ENCODE measurements around the gene FSIP2. TPM values are rescaled to one million over a fixed set of nuclear protein-coding genes. Genes with fewer than 3 reads are reported as not detected.

The FSIP2 gene, protein sequence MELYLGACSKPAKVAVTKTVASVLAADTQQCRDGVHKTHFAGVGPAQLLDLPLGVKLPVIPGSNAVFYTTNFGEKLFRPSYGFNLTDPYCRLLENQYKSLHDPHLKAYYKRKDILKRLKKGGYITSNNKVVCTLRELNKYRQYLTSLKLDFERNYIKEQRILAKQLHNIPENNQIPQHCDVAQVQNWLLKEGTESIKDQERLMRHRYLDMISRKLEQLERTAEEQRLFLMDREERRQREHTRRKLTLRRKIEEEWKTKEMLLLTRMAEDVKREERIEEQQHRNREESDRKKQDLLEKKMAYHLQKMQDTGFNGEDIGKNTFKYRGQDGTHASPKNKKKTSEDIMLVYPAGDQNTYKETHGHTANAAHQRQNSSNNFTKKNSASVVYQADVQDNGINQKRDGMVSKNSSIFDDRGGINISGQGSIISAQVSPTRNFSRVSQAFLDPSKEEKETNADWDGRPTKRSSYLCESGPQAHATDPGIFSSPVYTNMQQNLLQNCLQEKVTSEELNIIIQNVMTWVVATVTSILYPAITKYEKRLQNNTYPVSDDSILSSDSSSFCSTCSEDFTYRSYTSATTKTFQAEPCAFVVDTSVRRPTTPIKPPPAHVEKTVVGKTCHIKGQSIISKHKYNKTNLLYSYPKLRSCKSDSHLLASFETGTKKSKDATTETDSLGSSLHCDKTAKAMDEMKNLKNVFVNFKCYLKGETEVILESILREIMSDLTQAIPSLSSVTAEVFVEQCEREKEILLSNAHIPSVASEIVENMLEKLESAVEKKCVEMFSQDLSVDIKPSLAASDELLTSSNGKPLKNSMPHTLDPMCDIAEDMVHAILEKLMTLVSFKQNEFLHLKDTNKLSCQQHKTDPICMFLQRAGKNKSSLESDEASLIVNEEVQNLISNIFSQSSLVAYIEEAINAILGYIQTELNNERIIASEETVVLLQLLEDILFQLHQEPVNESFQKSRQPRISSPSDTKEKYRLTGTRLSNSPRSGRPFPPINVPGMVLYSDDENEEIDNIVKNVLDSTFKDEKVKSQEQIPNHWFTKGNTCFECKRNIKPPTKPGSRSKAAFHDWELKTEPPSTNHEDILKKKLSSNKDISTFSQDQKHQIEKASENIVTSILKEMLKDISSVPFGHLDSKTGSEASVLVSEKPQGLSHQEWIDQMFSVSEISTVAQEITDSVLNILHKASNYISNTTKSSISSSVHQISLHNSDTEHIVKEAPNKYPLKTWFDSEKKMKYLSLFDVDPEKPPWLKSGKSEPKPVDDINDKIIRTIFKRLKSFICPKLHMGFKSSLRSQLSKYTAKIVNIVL (N-terminal part only)
- not detected for total RNA-seq

DNA sequence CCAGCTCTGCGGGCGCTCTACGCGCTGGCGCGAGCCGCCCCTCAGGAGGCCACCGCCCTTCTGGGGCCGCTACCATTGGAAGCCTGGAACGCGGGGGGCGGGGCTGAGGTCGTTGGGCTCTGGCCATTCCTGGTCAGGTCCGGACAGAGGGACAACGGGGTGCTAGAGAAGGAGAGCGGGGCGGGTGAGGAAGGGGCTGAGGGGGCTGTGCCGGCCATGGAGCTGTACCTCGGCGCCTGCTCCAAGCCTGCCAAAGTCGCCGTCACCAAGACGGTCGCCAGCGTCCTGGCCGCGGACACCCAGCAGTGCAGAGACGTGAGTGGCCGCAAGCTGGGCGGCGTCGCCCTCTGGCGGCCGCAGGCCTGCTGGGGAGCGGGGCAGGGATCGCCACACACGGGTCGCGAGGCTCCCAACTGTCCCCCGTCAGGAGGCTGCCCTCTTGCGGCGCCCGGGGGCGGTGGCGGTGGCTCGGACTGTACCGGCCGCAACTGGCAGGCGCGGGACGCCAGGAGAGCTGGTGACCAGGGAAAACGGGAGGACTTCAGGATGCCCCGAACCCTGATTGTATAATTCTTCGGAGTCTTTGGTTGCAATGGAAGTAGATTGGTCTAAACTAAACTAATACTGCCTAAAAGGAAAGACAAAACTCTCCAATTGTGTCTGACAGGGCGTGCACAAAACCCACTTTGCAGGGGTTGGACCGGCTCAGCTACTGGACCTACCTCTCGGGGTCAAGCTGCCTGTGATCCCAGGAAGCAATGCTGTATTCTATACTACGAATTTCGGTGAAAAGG is at the start of gene FSIP2:
Gene FSIP2 (plus strand): TSS at position 126 of the 794 bp plus-strand sequence. CDS start 91 bp downstream, at position 217.
- no peak for DNase-seq

DNA sequence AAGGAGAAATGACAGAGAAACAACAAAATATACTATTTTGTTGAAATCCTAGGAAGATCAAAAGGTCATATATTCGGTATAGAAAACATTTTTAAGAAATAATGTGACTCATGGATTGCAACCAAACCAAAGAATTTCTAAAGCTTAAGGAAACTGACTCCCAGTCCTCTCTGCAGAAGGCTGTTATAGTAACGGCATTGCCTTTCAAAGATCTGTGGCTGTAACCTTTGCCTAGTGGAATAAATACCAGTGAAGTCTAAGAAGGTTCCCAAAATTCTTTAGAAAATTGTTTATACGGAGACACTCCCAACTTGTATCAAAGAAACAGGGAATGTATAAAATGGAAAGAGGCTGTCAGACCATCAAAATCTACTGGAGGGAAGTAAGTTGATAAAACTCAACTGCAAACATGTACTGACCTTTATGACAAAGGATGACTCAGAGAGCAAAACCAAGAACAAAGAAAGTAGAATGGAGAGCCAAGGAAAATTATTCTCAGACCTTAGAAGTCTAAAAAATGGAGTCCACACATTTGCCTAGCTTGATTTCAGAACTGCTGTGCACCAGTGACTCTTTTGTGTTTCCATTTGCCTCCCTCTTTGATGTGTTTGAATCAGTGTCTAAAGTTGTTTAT is 48.6 kb upstream of the FSIP2 start:
- no peak for DNase-seq

DNA sequence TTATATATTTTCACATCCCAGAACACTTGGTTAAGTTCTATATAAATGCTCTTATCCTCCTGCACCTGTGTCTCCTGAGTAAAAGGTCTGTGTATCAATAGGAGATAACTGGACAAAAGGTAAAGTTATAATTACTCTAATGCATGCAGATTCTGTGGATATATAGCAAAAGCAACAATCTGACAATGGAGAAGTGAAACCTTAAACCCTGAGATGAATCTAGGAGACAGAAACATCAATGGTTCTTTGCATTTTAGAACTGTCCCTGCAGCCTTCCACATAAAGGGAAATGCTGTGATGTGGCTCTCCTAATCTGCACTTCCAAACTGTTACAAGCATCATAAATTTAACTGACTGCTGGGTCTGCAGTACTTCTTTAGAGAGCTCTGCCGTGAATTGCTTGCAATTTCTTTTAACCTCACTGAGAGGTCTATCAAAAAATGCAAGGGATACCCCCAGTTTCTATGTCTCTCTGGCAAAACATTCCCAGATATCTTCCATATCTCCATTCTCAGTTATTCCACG is 42.8 kb upstream of the FSIP2 start:
- no peak for DNase-seq

DNA sequence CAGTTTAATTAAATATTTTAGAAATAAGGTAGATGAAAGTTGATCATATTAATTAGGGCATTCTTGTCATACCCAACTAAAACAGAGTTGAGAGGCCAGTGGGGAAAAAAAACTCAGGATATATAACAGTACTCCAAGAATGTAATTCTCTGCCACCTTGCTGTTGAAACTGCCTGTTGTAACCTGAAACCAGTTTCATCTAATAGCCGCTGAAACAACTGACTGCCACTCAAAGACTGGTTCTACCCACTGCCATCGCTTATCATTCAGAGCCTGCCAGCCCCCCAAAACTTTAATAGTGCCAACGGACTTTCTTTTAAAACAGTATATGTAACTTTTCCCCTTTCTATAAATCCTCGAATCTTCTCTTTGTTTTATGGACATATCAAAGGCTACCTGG is 37.7 kb upstream of the FSIP2 start:
- no peak for DNase-seq

DNA sequence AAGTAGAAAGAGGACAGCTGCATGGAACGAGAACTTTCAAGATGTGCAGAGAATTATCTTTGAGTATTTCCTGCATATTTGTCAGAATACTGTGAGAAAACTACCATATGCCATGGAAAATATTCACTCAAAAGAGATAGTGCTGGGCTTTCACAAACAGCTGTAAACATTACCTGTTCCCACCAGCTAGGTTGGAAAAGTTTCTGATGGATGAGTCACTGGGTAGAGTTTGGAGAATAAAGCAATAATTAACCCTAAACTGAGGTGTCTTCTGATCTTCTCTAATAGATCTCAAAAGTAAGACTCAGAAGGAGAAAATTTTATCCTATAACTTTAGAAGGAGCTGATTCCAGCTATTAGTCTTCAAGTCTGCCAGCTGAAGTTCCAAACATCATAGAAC is 3.9 kb upstream of the FSIP2 start:
- no peak for DNase-seq

DNA sequence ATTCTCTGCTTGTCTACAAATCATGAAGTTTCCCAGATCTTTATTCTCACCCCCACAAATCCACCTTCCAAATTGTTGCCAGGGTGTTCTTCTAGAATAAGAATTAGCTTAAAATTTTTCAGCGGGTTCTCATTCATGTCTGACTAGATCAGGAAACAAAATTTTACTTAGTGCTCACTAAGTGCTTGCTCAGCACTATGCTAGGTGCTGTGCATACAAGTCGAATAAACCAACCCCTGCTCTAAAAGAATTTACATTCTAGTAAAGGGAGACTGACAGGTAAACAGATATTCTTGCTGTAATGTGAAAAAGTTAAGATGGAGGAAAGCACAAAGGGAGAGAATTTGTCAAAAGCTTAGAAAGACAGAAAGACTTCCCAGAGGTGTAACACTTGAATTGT is 2.4 kb upstream of the FSIP2 start:
- DNase-seq, result no peak

DNA sequence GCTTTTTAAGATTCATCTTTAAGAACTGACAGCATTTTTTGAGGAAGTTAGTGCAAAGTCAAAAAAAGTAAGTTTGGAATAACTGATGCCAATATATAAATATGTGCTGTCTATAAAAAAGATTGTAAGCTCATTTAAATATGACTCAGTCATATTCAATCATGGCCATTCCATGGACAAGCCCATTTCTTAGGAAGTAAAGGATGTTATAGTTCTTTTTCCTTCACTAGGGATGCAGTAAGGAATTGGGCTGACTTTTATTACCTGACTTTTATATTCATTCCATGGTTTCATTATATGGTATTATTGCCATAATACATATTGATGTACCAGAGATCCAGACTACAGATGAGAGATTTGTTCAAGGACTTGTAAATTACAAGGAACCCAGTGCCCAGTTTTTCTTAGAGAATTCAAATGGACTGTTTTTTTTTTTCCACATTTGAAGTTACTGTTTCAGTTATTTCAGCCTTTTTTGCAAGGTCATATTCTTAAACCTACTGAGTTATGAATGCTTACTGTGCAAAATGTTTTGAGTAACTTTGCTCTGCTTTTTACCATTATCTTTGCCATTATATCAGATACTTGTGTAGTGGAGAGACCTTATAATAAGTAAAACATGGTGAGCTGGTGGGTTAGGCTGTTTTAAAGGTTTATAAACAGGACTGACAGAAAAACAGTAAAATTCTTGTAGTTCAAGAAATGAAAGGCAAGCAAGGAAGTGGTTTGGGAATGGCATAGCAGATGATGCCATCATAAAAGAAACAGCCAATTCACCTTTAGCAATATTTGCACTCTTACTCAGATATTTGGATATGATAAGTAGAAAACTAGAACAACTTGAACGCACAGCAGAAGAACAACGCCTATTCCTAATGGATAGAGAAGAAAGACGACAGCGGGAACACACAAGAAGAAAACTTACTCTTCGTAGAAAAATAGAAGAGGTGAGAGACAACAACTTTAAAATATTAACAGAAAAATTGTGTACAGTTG is 7.6 kb downstream of the FSIP2 start:
- DNase-seq, result no peak

DNA sequence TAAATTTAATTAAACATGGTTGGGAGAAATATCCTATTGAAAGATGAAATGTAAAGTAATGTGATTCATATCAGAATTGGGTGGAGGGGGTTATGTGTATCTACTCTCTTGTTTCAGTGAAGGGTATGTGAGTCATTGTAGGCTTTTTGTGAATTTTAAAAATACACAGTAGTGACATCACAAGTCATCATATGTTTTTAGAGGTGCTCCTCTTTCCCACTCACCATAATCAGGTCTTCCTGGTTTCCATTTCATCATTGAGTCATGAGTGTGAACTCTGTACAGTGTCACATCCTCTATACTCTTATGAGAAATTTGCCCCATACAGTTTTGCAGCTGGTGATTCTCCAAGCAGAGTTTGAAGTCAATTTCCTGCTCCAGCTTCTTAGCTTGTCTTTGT is 18.8 kb downstream of the FSIP2 start:
- DNase-seq, result no peak

DNA sequence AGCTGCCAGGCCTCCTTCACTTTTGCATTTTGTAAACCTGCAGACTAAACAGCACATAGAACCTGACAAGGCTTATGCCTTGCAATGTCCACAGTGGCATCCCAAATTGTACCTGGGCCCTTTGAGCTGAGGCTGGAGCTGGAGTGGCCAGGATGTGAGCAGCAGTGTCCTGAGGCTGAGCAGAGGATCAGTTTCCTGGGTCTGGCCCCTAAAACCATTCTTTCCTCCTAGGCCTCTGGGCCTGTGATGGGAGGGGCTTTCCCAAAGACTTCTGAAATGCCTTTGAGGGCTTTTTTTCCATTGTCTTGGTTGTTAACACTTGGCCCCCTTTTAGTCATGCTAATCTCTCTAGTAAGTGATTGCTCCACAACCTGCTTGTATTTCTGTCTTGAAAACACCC is 32.8 kb downstream of the FSIP2 start:
- DNase-seq, result no peak

DNA sequence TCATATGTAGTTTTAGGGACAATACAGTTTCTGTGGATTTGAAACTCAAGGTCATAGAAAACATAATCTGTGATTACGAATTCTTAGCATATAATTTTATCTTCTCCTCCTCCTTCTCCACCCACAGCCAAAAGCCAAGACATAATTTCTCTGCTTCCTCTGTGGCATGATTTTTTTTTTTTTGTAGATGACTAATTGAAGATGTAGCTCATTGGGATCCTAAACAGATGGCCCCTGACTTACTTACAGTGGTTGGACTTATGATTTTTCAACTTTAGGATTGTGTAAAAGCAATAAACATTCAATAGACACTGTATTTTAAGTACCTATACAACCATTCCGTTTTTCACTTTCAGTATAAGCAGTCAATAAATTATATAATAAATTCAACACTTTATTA is 42.3 kb downstream of the FSIP2 start:
- no peak for DNase-seq

DNA sequence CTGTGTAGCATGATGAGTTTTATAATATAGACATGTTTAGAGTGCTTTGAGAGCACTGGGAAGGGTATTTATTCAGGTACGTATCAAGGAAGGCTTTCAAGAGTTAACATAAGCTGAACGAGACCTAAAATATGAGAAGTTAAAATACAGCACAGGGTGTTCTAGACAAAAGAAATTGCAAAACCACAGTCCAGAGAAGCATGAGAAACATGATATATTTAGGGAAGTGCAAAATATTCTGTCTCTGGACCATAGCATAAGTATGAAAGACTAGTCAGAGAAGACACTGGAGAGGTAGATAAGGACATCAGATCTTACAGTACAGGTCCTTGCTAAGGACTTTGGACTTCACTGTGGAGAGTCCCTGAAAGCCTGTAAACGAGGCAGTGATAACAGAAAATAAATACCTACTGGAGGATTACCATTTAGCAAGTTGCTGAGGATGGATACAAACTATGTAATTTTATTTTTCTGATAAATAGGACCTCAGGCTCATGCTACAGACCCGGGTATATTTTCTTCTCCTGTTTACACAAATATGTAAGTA is 43.7 kb downstream of the FSIP2 start:
- no peak for DNase-seq

DNA sequence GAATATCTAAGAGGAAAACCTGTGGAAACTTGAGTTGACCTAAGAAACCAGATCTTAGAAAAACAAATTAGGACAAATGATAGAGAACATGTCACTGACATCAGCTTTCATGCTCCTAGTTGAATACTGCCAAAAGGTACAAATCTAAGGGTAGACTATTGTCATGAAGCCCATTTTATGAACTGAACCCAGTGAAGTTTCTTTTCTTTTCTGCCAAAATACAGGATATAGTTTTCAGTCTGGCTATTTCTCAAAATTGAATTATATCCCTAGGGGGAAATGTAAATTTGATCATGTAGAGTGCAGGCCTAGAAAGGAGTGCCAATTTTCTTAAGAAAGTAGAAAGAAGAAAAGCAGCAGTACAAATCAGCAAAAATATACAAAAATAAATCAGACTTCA is 46.6 kb downstream of the FSIP2 start:
- DNase-seq, result no peak

DNA sequence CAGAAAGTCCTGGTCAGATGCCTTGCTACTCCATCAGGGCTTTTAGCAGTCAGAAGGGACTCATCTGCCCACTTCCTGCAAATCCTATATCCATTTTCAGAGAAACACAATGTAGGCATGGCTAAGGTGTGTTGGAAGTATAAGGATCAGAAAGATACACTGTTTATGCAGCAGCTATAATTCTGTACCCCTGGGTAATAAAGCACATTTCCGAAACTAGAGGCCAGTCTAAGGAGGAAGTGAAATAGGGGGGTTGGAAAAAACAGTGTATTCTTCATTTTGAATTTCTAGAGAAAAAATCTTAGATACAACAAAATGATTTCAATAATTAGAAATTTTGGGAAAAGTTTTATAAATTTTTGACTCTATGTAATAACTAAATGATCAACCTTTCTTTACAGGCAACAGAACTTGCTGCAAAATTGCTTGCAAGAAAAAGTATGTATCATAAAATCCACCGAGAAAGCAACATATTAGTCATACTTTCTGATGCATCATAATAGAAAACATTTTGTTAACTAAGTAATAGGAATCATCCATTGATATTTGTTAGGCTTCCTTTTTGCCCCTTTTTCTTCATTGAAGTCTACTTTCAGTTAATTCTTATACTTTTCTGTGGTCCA is 47.4 kb downstream of the FSIP2 start:
- no peak for DNase-seq

DNA sequence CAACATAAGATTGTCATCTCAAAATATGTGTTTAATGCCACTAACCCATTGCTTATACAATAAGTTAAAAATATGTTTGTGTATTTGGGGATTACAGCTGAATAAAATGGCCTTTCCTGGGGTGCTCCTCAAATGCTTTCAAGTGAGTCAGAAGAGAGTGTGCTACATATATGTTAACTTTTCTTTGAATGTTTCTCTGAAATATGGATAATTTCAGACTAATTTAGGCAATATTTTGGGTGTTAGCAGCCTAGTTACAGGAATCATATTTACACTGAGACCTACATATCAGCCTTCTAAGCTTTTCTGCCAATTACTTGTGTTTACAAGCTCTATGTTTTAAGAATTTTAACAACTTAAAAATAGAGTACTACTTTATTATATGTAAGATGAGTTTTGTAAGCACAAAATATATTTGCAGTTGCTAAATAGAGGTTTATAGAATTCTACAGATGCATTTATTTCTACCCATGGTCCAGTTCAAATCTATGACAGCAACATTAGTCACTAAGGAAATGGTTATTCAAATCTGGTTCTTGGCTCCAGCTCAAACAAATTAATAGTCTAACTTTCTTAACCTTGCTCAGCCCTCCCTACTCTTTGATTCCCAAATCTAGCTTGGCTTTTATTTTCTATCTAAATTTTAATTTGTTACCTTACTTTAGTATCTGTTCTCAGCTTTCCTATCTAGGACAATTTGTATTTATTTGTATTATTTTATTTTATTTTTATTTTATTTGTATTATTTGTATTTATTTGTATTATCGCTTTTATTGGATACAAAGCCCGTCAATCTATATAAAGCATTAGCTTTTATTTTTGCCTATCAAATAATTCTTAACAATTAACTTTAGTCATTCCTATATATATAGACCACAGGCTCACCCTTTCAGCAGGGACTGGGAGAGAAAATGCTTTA is 48.9 kb downstream of the FSIP2 start:
- DNase-seq, result no peak

DNA sequence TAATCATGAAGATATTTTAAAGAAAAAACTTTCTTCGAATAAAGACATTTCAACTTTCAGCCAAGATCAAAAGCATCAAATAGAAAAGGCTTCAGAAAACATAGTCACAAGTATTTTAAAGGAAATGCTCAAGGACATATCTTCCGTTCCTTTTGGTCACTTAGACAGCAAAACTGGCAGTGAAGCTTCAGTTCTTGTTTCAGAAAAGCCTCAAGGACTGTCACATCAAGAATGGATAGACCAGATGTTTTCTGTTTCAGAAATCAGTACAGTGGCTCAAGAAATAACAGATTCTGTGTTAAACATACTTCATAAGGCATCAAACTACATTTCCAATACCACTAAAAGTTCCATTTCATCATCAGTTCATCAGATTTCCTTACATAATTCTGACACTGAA is 51.8 kb downstream of the FSIP2 start:
- DNase-seq, result no peak

DNA sequence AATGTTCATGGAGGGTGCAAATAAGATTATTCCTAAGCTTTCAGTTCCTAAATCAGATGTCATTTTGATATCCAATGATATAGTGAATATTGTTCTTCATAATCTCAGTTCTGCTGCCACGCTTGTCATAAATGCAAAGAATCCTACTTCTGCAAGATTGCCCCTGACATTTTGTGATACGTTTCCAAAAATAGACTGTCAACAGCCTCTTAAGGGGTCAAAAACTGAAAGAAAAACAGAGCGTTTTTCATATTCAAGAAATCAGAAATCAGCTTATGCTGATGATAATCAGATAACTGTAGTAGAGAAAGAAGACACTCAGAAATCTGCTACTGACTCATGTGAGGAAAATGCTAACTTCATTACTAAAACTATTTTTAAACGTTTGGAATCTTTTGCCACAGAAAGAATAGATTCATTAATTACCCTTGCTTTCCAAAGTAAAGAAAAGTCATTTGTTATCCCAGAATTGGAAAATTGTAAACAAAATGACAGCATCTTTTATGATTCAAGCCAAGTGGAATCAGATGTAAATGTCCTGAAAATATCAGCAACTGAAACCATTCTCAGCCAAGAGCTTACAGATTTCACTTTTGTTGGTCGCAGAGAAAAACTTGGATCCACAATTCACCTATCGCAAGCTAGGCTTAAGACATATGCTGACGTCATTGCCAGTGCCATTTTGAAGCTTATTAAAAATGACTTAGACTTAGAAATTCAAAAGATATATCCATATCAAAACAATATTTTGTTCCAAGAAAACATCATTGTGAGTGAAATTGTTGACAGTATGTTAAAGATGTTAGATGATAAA is 55.1 kb downstream of the FSIP2 start:
- no peak for DNase-seq

DNA sequence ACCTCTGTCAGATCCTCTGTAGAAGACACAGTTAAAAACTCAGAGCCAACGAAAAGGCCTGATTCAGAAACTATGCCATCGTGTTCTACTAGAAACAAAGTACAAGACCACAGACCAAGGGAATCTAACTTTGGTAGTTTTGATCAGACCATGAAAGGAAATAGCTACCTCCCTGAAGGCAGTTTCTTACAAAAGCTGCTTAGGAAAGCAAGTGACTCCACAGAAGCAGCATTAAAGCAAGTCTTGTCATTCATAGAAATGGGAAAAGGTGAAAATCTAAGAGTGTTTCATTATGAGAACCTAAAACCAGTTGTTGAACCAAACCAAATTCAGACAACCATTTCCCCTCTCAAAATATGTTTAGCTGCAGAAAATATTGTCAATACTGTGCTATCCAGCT is 58.2 kb downstream of the FSIP2 start:
- DNase-seq, result no peak
